NT2/D1 (cell line): ENCODE results near the gene ZBTB40.

Experiments used
- DNase-seq: peaks from one replicate; pipeline ENCODE4 v3.0.0-alpha.2; 2011; ENCODE audit warnings: low read depth, low spot score
- H3K27me3 ChIP-seq: 2 replicates; pipeline ENCODE4 v1.6.0; 2011; ENCODE audit warnings: mild to moderate bottlenecking; ENCODE audit not compliant: insufficient read length, insufficient read depth
- H3K36me3 ChIP-seq: 2 replicates; pipeline ENCODE4 v1.6.1; 2011; ENCODE audit warnings: mild to moderate bottlenecking, low read length, mixed read lengths; ENCODE audit not compliant: insufficient read depth, insufficient read length
- H3K4me1 ChIP-seq: 2 replicates; pipeline ENCODE4 v1.5.1; 2011; ENCODE audit not compliant: insufficient read depth, insufficient read length
- H3K4me3 ChIP-seq: 2 replicates; pipeline ENCODE4 v1.5.1; 2011; ENCODE audit warnings: low read depth; ENCODE audit not compliant: insufficient read length
- H3K9ac ChIP-seq: 2 replicates; pipeline ENCODE4 v1.6.0; 2011; ENCODE audit warnings: low read depth; ENCODE audit not compliant: insufficient read length
- H3K9me3 ChIP-seq: 2 replicates; pipeline ENCODE4 v1.5.1; 2011; ENCODE audit warnings: mild to moderate bottlenecking, low read length; ENCODE audit not compliant: insufficient read depth
- SUZ12 ChIP-seq: IDR thresholded peaks from 2 replicates; pipeline ENCODE4 v1.6.1; 2011; ENCODE audit not compliant: insufficient read length, insufficient read depth; ENCODE audit errors: extremely low read depth
- YY1 ChIP-seq: IDR thresholded peaks from 2 replicates; pipeline ENCODE4 v1.6.1; 2011; ENCODE audit not compliant: insufficient read length, insufficient read depth
- ZNF274 ChIP-seq: IDR thresholded peaks from 2 replicates; pipeline ENCODE4 v1.6.1; 2011; ENCODE audit warnings: mild to moderate bottlenecking, low read depth, low read length

ZBTB40 gene

DNA sequence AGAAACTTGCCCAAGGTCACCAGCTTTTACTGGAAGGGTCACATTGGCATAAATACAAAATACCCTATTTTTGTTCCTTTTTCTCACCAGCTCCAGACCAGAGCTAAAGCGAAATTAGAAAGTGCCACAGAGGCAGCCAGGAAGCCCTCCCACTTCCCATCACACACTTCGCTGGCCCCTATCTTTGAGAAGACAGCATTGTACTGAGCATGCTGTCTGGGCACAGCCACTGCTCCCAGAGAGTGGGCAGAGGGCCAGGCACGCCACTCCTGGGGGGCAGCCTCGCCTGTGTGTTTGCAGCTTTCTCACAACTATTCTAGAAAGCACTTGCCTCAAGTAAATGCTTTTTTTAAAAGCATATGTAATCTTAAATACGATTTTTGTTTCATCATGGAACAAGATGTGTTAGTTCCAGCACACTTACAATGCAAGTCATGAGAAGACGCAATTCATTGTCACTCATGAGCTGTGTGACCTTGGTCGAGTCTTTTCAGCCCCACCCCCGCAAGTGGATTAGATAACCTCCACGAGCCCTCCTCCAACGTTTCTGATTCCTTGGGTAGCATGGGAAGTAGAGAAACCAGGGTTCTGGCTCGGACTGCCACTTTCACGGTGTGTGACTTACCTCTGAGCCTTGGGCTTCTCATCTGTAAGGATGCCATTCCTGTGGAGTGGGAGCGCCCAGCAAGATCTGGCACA lies 85.9 kb downstream of the ZBTB40 start:
- no peak for DNase-seq
- no peak overlapping the region for H3K9ac ChIP-seq
- no peaks in the 10 kb centered on the region for H3K9me3 ChIP-seq
- no peak for TF ChIP-seq SUZ12
- TF ChIP-seq ZNF274: no peak
- no peak for TF ChIP-seq YY1
- no peak overlapping the region for H3K4me3 ChIP-seq
- H3K36me3 ChIP-seq: no peaks in the 10 kb centered on the region
- no peaks in the 10 kb centered on the region for H3K27me3 ChIP-seq
- peaks cover 5% of the 10 kb centered on the region for H3K4me1 ChIP-seq

GRCh38 chr1:22539510-22540118 lies 88.0 kb downstream of the ZBTB40 start:
- no peak overlapping the region for H3K4me3 ChIP-seq
- H3K4me1 ChIP-seq: peaks cover 5% of the 10 kb centered on the region
- no peak for TF ChIP-seq YY1
- TF ChIP-seq ZNF274: no peak
- no peak for TF ChIP-seq SUZ12
- H3K27me3 ChIP-seq: no peaks in the 10 kb centered on the region
- no peak overlapping the region for H3K9ac ChIP-seq
- no peaks in the 10 kb centered on the region for H3K36me3 ChIP-seq
- DNase-seq: no peak
- no peaks in the 10 kb centered on the region for H3K9me3 ChIP-seq

DNA sequence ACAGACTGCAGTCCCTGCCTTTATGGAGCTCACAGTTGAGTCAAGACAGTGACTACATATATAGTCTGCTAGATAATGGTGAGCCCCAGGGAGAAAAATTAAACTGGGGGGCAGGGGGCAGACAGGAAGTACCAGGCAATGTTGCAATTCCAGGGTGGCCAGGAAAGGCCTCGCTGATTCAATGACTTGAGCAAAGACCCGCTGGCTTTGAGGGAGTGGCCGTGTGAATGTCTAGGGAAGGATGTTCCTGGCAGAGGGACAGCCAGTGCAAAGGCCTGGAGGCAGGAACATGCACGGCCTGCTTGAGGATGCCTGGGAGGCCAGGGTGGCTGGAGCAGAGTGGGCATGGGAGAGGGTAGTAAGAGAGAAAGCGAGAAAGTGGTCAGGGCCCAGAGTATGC lies 88.7 kb downstream of the ZBTB40 start:
- Histone ChIP-seq H3K4me3 (no peak overlapping the region), H3K4me1 (peaks cover 5% of the 10 kb centered on the region), H3K36me3 (no peaks in the 10 kb centered on the region), H3K9ac (no peak overlapping the region), H3K9me3 (no peaks in the 10 kb centered on the region), H3K27me3 (no peaks in the 10 kb centered on the region)
- TF ChIP-seq YY1 (no peak), SUZ12 (no peak), ZNF274 (no peak)
- DNase-seq: no peak

GRCh38 chr1:22542886-22543285 lies 91.2 kb downstream of the ZBTB40 start:
- TF ChIP-seq YY1 (no peak), ZNF274 (no peak), SUZ12 (no peak)

GRCh38 chr1:22543679-22544078 lies 92.0 kb downstream of the ZBTB40 start:
- H3K9me3 ChIP-seq: no peaks in the 10 kb centered on the region
- peaks cover 16% of the 10 kb centered on the region for H3K27me3 ChIP-seq
- peaks cover 7% of the 10 kb centered on the region for H3K4me1 ChIP-seq
- no peak for TF ChIP-seq YY1
- no peak for TF ChIP-seq SUZ12
- TF ChIP-seq ZNF274: no peak
- H3K4me3 ChIP-seq: no peak overlapping the region
- no peak overlapping the region for H3K9ac ChIP-seq
- DNase-seq: no peak
- no peaks in the 10 kb centered on the region for H3K36me3 ChIP-seq

More at GRCh38 chr1:22542886-22543285, 91.2 kb downstream of the ZBTB40 start:
- H3K9ac ChIP-seq: no peak overlapping the region
- no peak for DNase-seq
- peaks cover 7% of the 10 kb centered on the region for H3K4me1 ChIP-seq
- H3K27me3 ChIP-seq: peaks cover 16% of the 10 kb centered on the region
- no peak overlapping the region for H3K4me3 ChIP-seq
- H3K9me3 ChIP-seq: no peaks in the 10 kb centered on the region
- no peaks in the 10 kb centered on the region for H3K36me3 ChIP-seq

GRCh38 chr1:22544606-22545005 lies 93.0 kb downstream of the ZBTB40 start:
- no peak for TF ChIP-seq YY1
- TF ChIP-seq SUZ12: no peak
- no peak for TF ChIP-seq ZNF274
- Histone ChIP-seq H3K9ac (no peak overlapping the region), H3K4me3 (no peak overlapping the region), H3K4me1 (peaks cover 7% of the 10 kb centered on the region), H3K27me3 (peaks cover 16% of the 10 kb centered on the region), H3K36me3 (no peaks in the 10 kb centered on the region), H3K9me3 (no peaks in the 10 kb centered on the region)
- DNase-seq: no peak

GRCh38 chr1:22545141-22545540 lies 93.5 kb downstream of the ZBTB40 start:
- H3K9me3 ChIP-seq: no peaks in the 10 kb centered on the region
- TF ChIP-seq SUZ12 (no peak), ZNF274 (no peak), YY1 (no peak)
- peaks cover 5% of the 10 kb centered on the region for H3K4me1 ChIP-seq
- no peak overlapping the region for H3K9ac ChIP-seq
- H3K27me3 ChIP-seq: peaks cover 16% of the 10 kb centered on the region
- no peak for DNase-seq
- no peak overlapping the region for H3K4me3 ChIP-seq
- H3K36me3 ChIP-seq: no peaks in the 10 kb centered on the region
